DND-41 (cell line): Measurements from ENCODE around the gene RHOBTB3.

Experiments used
- ATAC-seq: fragments of 200-7000 bp; cut with Tn5 transposase; 3 replicates; pipeline ENCODE4 v1.9.1; 2021; ENCODE audit warnings: low read depth; ENCODE audit not compliant: insufficient read depth
- DNase-seq: peaks from one replicate; pipeline ENCODE4 v3.0.0-alpha.2; 2020
- H2AFZ ChIP-seq: 2 replicates; pipeline ENCODE4 v1.6.0; 2012; ENCODE audit warnings: low read depth, low read length
- H3K27ac ChIP-seq: 2 replicates; pipeline ENCODE4 v1.5.1; 2012; ENCODE audit warnings: low read length, inconsistent platforms
- H3K27me3 ChIP-seq: fragments of 200-600 bp; sonication (generic); 2 replicates; pipeline ENCODE4 v1.6.0; 2012; ENCODE audit warnings: low read length, mild to moderate bottlenecking, inconsistent platforms; ENCODE audit not compliant: insufficient read depth, poor library complexity
- H3K36me3 ChIP-seq: 2 replicates; pipeline ENCODE4 v1.5.1; 2012; ENCODE audit warnings: low read length, inconsistent platforms; ENCODE audit not compliant: insufficient read depth
- H3K4me1 ChIP-seq: 2 replicates; pipeline ENCODE4 v1.5.1; 2012; ENCODE audit warnings: mild to moderate bottlenecking, low read length; ENCODE audit not compliant: insufficient read depth
- H3K4me2 ChIP-seq: 2 replicates; pipeline ENCODE4 v1.6.0; 2012; ENCODE audit warnings: mild to moderate bottlenecking, moderate library complexity, low read length, inconsistent platforms; ENCODE audit not compliant: insufficient read depth
- H3K4me3 ChIP-seq, 2 experiments: fragments of 200-600 bp in 1 of 2; shearing (Covaris generic) in 1 of 2; 2 replicates each; pipeline ENCODE4 v1.5.1; 2012 to 2016; ENCODE audit warnings: inconsistent platforms in 2 of 2, low read length in 2 of 2, mild to moderate bottlenecking in 2 of 2, low read depth in 1 of 2, moderate library complexity in 1 of 2
- H3K79me2 ChIP-seq: 2 replicates; pipeline ENCODE4 v1.6.0; 2012; ENCODE audit warnings: low read length, inconsistent platforms; ENCODE audit not compliant: insufficient read depth
- H3K9ac ChIP-seq: 2 replicates; pipeline ENCODE4 v1.6.0; 2012; ENCODE audit warnings: low read depth, mild to moderate bottlenecking, inconsistent platforms, low read length, moderate library complexity
- H3K9me3 ChIP-seq: 2 replicates; pipeline ENCODE4 v1.5.1; 2012; ENCODE audit warnings: low read length, moderate library complexity, mild to moderate bottlenecking, inconsistent platforms; ENCODE audit not compliant: insufficient read depth, severe bottlenecking
- H4K20me1 ChIP-seq: 2 replicates; pipeline ENCODE4 v1.6.0; 2012; ENCODE audit warnings: low read length; ENCODE audit not compliant: insufficient read depth
- EZH2 ChIP-seq: IDR thresholded peaks from 3 replicates; pipeline ENCODE4 v1.6.1; 2012; ENCODE audit warnings: borderline replicate concordance, low read depth, mild to moderate bottlenecking, moderate library complexity, low read length, inconsistent platforms; ENCODE audit not compliant: severe bottlenecking
- TF ChIP-seq, protein P1 (sequence below): IDR thresholded peaks from 2 replicates; pipeline ENCODE4 v1.5.1; 2012; ENCODE audit warnings: borderline replicate concordance, low read length, moderate library complexity, mild to moderate bottlenecking; ENCODE audit not compliant: poor library complexity, severe bottlenecking; ENCODE audit errors: extremely low read depth

RHOBTB3 gene

DNA sequence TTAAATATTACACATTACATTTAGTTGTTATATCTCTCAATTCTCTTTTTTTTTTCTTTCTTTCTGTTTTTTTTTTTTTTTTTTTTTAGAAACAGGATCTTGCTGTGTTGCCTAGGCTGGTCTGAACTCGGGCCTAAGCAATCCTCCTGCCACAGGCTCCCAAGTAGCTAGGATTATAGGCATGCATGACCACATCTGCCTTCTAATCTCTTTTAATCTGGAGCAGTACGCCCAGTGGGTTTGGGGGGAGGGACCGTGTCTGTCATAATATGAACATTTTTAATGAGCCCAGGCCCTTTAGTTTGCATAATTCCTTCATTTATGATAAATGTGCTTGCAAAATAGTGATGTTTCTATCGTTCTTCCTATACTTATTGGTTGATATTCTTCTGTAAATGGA is 10.3 kb downstream of the RHOBTB3 start:
- H2AFZ ChIP-seq, result no peak overlapping the region
- DNase-seq, result no peak
- H3K9me3 ChIP-seq, result no peaks in the 10 kb centered on the region
- no peaks in the 10 kb centered on the region for H3K79me2 ChIP-seq
- no peak for TF ChIP-seq EZH2
- TF ChIP-seq, protein P1, sequence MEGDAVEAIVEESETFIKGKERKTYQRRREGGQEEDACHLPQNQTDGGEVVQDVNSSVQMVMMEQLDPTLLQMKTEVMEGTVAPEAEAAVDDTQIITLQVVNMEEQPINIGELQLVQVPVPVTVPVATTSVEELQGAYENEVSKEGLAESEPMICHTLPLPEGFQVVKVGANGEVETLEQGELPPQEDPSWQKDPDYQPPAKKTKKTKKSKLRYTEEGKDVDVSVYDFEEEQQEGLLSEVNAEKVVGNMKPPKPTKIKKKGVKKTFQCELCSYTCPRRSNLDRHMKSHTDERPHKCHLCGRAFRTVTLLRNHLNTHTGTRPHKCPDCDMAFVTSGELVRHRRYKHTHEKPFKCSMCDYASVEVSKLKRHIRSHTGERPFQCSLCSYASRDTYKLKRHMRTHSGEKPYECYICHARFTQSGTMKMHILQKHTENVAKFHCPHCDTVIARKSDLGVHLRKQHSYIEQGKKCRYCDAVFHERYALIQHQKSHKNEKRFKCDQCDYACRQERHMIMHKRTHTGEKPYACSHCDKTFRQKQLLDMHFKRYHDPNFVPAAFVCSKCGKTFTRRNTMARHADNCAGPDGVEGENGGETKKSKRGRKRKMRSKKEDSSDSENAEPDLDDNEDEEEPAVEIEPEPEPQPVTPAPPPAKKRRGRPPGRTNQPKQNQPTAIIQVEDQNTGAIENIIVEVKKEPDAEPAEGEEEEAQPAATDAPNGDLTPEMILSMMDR, result no peak
- H4K20me1 ChIP-seq, result no peaks in the 10 kb centered on the region
- no peak overlapping the region for H3K4me2 ChIP-seq
- no peaks in the 10 kb centered on the region for H3K4me1 ChIP-seq
- no peak overlapping the region for H3K4me3 ChIP-seq
- no peak for ATAC-seq
- no peak overlapping the region for H3K9ac ChIP-seq
- H3K27ac ChIP-seq, result no peak overlapping the region
- H3K27me3 ChIP-seq, result no peaks in the 10 kb centered on the region
- H3K36me3 ChIP-seq, result peaks cover 8% of the 10 kb centered on the region

- DNase-seq (no peak), ATAC-seq (no peak)
- Histone ChIP-seq H3K36me3 (peaks cover 8% of the 10 kb centered on the region), H3K9ac (no peak overlapping the region), H3K79me2 (no peaks in the 10 kb centered on the region), H3K4me3 (no peak overlapping the region), H3K4me2 (no peak overlapping the region), H3K27ac (no peak overlapping the region), H4K20me1 (no peaks in the 10 kb centered on the region), H3K27me3 (no peaks in the 10 kb centered on the region), H3K9me3 (no peaks in the 10 kb centered on the region), H2AFZ (no peak overlapping the region), H3K4me1 (no peaks in the 10 kb centered on the region)
- TF ChIP-seq, protein P1, result no peak
- TF ChIP-seq EZH2, result no peak
Measured at GRCh38 chr5:95743232-95743631, 12.1 kb downstream of the RHOBTB3 start.

GRCh38 chr5:95743877-95744276 is 12.7 kb downstream of the RHOBTB3 start:
- no peak overlapping the region for H3K9ac ChIP-seq
- H3K9me3 ChIP-seq, result no peaks in the 10 kb centered on the region
- H3K27me3 ChIP-seq, result no peaks in the 10 kb centered on the region
- H3K79me2 ChIP-seq, result no peaks in the 10 kb centered on the region
- no peak overlapping the region for H2AFZ ChIP-seq
- no peaks in the 10 kb centered on the region for H3K4me1 ChIP-seq
- peaks cover 7% of the 10 kb centered on the region for H3K36me3 ChIP-seq
- no peak overlapping the region for H3K4me3 ChIP-seq
- H3K4me2 ChIP-seq, result no peak overlapping the region
- H4K20me1 ChIP-seq, result no peaks in the 10 kb centered on the region
- DNase-seq (no peak), ATAC-seq (no peak)
- TF ChIP-seq, protein P1, result no peak
- TF ChIP-seq EZH2, result no peak
- no peak overlapping the region for H3K27ac ChIP-seq

- Histone ChIP-seq H2AFZ (no peak overlapping the region), H3K4me3 (no peak overlapping the region), H3K27me3 (no peaks in the 10 kb centered on the region), H3K9ac (no peak overlapping the region), H3K4me1 (no peaks in the 10 kb centered on the region), H3K79me2 (no peaks in the 10 kb centered on the region), H4K20me1 (no peaks in the 10 kb centered on the region), H3K9me3 (no peaks in the 10 kb centered on the region), H3K4me2 (no peak overlapping the region), H3K36me3 (0 out of 2 replicates have a peak, but pooled peaks cover 7% of the 10 kb centered on the region), H3K27ac (no peak overlapping the region)
- TF ChIP-seq EZH2, result no peak
- TF ChIP-seq, protein P1, result no peak
- DNase-seq (no peak), ATAC-seq (no peak)
Measured at GRCh38 chr5:95746194-95746593, 15.1 kb downstream of the RHOBTB3 start.
